SJSA1 (cell line): ENCODE results near the gene PDE10A. TPM values are rescaled to one million over a fixed set of nuclear protein-coding genes. Genes with fewer than 3 reads are reported as not detected.
"Not testable (repeated sequence)": the region's sequence is repeated elsewhere in the genome, so short reads cannot be mapped to it uniquely, and the experiment has no call there.

ENCODE experiments used
- DNase-seq, 2 experiments: peaks; one replicate each; pipeline ENCODE4 v3.0.0-alpha.2; 2015 to 2020; ENCODE audit warnings: low spot score in 2 of 2, low read depth in 1 of 2
- H3K27ac ChIP-seq: fragments of 250-450 bp; sonication (Bioruptor Pico); 2 replicates; pipeline ENCODE4 v1.5.1; 2020; ENCODE audit warnings: mild to moderate bottlenecking, moderate library complexity
- H3K27me3 ChIP-seq: fragments of 250-450 bp; sonication (Bioruptor Pico); replicated peaks from 2 replicates; pipeline ENCODE4 v1.5.1; 2020; ENCODE audit warnings: mild to moderate bottlenecking, moderate library complexity
- H3K36me3 ChIP-seq: fragments of 250-450 bp; sonication (Bioruptor Pico); 2 replicates; pipeline ENCODE4 v1.5.1; 2020; ENCODE audit warnings: mild to moderate bottlenecking
- H3K4me1 ChIP-seq: fragments of 250-450 bp; sonication (Bioruptor Pico); replicated peaks from 2 replicates; pipeline ENCODE4 v1.6.1; 2021; ENCODE audit warnings: mild to moderate bottlenecking
- H3K4me3 ChIP-seq: fragments of 250-450 bp; sonication (Bioruptor Pico); 2 replicates; pipeline ENCODE4 v1.5.1; 2020; ENCODE audit warnings: mild to moderate bottlenecking
- H3K9me3 ChIP-seq: fragments of 250-450 bp; sonication (Bioruptor Pico); replicated peaks from 2 replicates; pipeline ENCODE4 v1.5.1; 2020; ENCODE audit warnings: mild to moderate bottlenecking
- total RNA-seq: library from RNA; depleted of rRNA; stranded (reverse); fragments of >200 nt; shearing (Covaris generic); gene quantifications from 2 replicates; pipeline ENCODE4 v1.2.3, GENCODE V29; 2014

Gene PDE10A
- total RNA-seq, 1 experiment from 2014 or later, result 2.4 TPM

- Histone ChIP-seq H3K4me3 (no peak overlapping the region), H3K27me3 (no peaks in the 10 kb centered on the region), H3K4me1 (0 out of 2 replicates have a peak, but pooled peaks cover 5% of the 10 kb centered on the region), H3K36me3 (no peaks in the 10 kb centered on the region), H3K9me3 (no peaks in the 10 kb centered on the region), H3K27ac (no peak overlapping the region)
- no peak for DNase-seq
Measured at GRCh38 chr6:165573671-165574070, 89.4 kb downstream of the PDE10A start.

GRCh38 chr6:165571721-165572132 is 91.3 kb downstream of the PDE10A start:
- H3K4me1 ChIP-seq, result 0 out of 2 replicates have a peak, but pooled peaks cover 5% of the 10 kb centered on the region
- DNase-seq, result no peak
- H3K36me3 ChIP-seq, result no peaks in the 10 kb centered on the region
- no peaks in the 10 kb centered on the region for H3K9me3 ChIP-seq
- H3K27ac ChIP-seq, result no peak overlapping the region
- H3K27me3 ChIP-seq, result no peaks in the 10 kb centered on the region
- H3K4me3 ChIP-seq, result no peak overlapping the region

GRCh38 chr6:165571068-165571682 is 91.9 kb downstream of the PDE10A start:
- Histone ChIP-seq H3K9me3 (no peaks in the 10 kb centered on the region), H3K4me3 (no peak overlapping the region), H3K27me3 (no peaks in the 10 kb centered on the region), H3K27ac (no peak overlapping the region), H3K36me3 (no peaks in the 10 kb centered on the region), H3K4me1 (0 out of 2 replicates have a peak, but pooled peaks cover 5% of the 10 kb centered on the region)
- DNase-seq, result no peak

- no peaks in the 10 kb centered on the region for H3K36me3 ChIP-seq
- H3K4me1 ChIP-seq, result no peaks in the 10 kb centered on the region
- DNase-seq, result no peak
- no peak overlapping the region for H3K4me3 ChIP-seq
- H3K27ac ChIP-seq, result no peak overlapping the region
- H3K9me3 ChIP-seq, result no peaks in the 10 kb centered on the region
- no peaks in the 10 kb centered on the region for H3K27me3 ChIP-seq
Measured at GRCh38 chr6:165568326-165568725, 94.7 kb downstream of the PDE10A start.

- no peaks in the 10 kb centered on the region for H3K4me1 ChIP-seq
Measured at GRCh38 chr6:165566088-165566828, 96.8 kb downstream of the PDE10A start.

GRCh38 chr6:165562421-165563090 is 100.5 kb downstream of the PDE10A start:
- Histone ChIP-seq H3K27me3 (no peaks in the 10 kb centered on the region), H3K4me1 (no peaks in the 10 kb centered on the region), H3K27ac (no peak overlapping the region), H3K36me3 (no peaks in the 10 kb centered on the region), H3K4me3 (no peak overlapping the region), H3K9me3 (no peaks in the 10 kb centered on the region)
- no peak for DNase-seq

More at GRCh38 chr6:165566088-165566828, 96.8 kb downstream of the PDE10A start:
- Histone ChIP-seq H3K9me3 (no peaks in the 10 kb centered on the region), H3K4me3 (no peak overlapping the region), H3K27me3 (no peaks in the 10 kb centered on the region), H3K36me3 (no peaks in the 10 kb centered on the region), H3K27ac (no peak overlapping the region)
- DNase-seq, result no peak

GRCh38 chr6:165559632-165560031 is 103.4 kb downstream of the PDE10A start:
- no peaks in the 10 kb centered on the region for H3K27me3 ChIP-seq
- H3K4me1 ChIP-seq, result no peaks in the 10 kb centered on the region
- no peaks in the 10 kb centered on the region for H3K36me3 ChIP-seq
- H3K4me3 ChIP-seq, result no peak overlapping the region
- DNase-seq, result no peak
- H3K27ac ChIP-seq, result no peak overlapping the region
- no peaks in the 10 kb centered on the region for H3K9me3 ChIP-seq

GRCh38 chr6:165558097-165558496 is 104.9 kb downstream of the PDE10A start:
- H3K4me1 ChIP-seq, H3K9me3 ChIP-seq, H3K27me3 ChIP-seq, DNase-seq, H3K27ac ChIP-seq, H3K4me3 ChIP-seq, H3K36me3 ChIP-seq: not testable (repeated sequence)

- no peaks in the 10 kb centered on the region for H3K9me3 ChIP-seq
- H3K4me1 ChIP-seq, result no peaks in the 10 kb centered on the region
- no peaks in the 10 kb centered on the region for H3K36me3 ChIP-seq
- H3K4me3 ChIP-seq, result no peak overlapping the region
- DNase-seq, result no peak
- H3K27me3 ChIP-seq, result no peaks in the 10 kb centered on the region
- no peak overlapping the region for H3K27ac ChIP-seq
Measured at GRCh38 chr6:165557674-165558073, 105.4 kb downstream of the PDE10A start.

GRCh38 chr6:165556116-165556843 is 106.8 kb downstream of the PDE10A start:
- Histone ChIP-seq H3K36me3 (no peaks in the 10 kb centered on the region), H3K27me3 (no peaks in the 10 kb centered on the region), H3K4me1 (no peaks in the 10 kb centered on the region), H3K27ac (no peak overlapping the region), H3K9me3 (no peaks in the 10 kb centered on the region), H3K4me3 (no peak overlapping the region)
- no peak for DNase-seq

- not testable (repeated sequence) for DNase-seq, H3K27ac ChIP-seq
Measured at GRCh38 chr6:165554644-165555043, 108.4 kb downstream of the PDE10A start.

GRCh38 chr6:165552248-165552736 is 110.7 kb downstream of the PDE10A start:
- Histone ChIP-seq H3K27me3 (no peaks in the 10 kb centered on the region), H3K4me1 (no peaks in the 10 kb centered on the region), H3K27ac (no peak overlapping the region), H3K4me3 (no peak overlapping the region), H3K36me3 (no peaks in the 10 kb centered on the region), H3K9me3 (no peaks in the 10 kb centered on the region)
- no peak for DNase-seq

More at GRCh38 chr6:165554644-165555043, 108.4 kb downstream of the PDE10A start:
- not testable (repeated sequence) for H3K36me3 ChIP-seq, H3K9me3 ChIP-seq, H3K4me1 ChIP-seq, H3K4me3 ChIP-seq, H3K27me3 ChIP-seq

- no peak for DNase-seq
- Histone ChIP-seq H3K9me3 (no peaks in the 10 kb centered on the region), H3K4me1 (no peaks in the 10 kb centered on the region), H3K27ac (no peak overlapping the region), H3K36me3 (no peaks in the 10 kb centered on the region), H3K27me3 (no peaks in the 10 kb centered on the region), H3K4me3 (no peak overlapping the region)
Measured at GRCh38 chr6:165551828-165552227, 111.2 kb downstream of the PDE10A start.
